HuH-7 (cell line): ENCODE measurements around the gene ST6GALNAC4.
A peak's percentile ranks its signal among the peaks of the same experiment; 100 is the strongest.
"Not testable (repeated sequence)": the region's sequence is repeated elsewhere in the genome, so short reads cannot be mapped to it uniquely, and the experiment has no call there.

Experiments
- DNase-seq: peaks from one replicate; pipeline ENCODE4 v3.0.0; 2011; ENCODE audit warnings: low spot score

The ST6GALNAC4 gene

DNA sequence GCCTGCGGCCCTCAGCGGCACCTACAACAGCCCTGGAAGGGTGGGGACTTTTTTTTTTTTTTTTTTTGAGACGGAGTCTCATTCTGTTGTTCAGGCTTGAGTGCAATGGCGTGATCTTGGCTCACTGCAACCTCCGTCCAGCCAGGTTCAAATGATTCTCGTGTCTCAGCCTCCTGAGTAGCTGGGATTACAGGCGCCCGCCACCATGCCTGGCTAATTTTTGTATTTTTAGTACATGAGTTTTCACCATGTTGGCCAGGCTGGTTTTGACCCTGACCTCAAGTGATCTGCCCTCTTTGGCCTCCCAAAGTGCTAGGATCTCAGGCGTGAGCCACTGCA lies 46.7 kb downstream of the ST6GALNAC4 start:
- DNase-seq: not testable (repeated sequence)

DNA sequence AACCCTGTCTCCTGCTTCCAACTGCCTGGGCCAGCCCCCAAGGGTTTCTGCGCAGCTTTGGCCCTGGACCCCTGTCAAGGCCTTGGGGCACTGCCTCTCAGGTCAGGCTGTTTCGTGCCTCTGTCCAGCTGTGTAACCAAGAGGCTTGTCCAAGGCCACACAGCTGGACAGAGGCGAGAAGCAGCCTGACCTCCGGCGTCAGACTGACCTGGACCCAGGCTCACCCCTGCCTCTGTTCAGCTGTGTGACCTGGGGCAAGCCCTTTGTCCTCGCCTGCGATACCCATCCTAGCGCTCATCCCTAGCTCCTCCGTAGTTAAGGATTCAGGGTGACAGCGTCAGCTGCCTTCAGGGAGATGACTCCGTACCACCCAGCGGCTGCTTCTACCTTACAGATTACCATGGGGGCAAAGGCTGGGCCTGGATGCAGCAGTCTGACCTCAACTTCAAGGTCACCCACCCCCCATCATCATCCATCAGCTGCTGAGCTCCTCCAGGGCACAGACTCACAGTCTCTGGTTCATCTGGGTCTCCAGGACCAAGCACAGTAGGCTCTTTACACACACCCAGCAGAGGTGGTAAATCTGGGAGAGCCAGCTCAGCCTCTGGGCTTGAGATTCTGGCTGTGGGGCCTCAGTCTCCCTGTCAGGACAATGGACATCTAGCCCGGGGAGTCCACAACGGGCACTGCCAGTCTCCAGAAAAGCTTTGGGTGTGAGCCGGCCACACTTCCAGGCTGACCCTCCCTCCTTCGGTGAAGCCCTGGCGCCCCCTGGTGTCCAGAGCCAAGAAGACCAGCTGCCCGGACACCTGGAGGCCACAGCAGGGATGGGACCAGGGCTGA lies 47.3 kb downstream of the ST6GALNAC4 start:
- peak; percentile 99 for DNase-seq

DNA sequence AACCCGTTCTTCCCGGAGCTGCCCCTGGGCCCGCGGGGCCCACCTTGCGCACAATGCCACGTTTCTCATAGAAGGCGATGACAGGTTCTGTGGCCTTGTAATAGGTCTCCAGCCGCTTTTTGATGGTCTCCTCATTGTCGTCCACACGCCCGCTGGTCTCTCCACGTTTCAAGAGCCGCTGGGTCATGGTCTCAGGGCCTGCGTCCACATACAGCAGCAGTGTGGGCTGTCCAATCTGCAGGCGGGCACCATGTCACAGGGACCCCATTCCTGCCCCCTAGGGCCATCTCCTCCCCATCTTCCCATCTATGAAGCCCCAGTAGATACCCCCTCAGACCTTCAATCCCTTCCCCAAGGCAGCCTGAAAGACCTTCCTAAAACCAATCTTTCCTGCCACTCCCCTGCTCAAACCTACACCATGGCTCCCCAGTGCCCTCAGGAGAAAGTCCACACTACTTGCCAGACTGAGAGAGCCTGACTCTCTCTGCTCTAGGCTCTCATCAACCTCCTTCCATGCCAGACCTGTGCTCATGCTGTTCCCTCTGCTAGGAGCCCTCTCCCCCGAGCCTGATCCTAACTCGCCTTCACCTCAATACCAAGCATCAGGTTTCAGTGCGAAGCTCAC lies 48.5 kb downstream of the ST6GALNAC4 start:
- no peak for DNase-seq

DNA sequence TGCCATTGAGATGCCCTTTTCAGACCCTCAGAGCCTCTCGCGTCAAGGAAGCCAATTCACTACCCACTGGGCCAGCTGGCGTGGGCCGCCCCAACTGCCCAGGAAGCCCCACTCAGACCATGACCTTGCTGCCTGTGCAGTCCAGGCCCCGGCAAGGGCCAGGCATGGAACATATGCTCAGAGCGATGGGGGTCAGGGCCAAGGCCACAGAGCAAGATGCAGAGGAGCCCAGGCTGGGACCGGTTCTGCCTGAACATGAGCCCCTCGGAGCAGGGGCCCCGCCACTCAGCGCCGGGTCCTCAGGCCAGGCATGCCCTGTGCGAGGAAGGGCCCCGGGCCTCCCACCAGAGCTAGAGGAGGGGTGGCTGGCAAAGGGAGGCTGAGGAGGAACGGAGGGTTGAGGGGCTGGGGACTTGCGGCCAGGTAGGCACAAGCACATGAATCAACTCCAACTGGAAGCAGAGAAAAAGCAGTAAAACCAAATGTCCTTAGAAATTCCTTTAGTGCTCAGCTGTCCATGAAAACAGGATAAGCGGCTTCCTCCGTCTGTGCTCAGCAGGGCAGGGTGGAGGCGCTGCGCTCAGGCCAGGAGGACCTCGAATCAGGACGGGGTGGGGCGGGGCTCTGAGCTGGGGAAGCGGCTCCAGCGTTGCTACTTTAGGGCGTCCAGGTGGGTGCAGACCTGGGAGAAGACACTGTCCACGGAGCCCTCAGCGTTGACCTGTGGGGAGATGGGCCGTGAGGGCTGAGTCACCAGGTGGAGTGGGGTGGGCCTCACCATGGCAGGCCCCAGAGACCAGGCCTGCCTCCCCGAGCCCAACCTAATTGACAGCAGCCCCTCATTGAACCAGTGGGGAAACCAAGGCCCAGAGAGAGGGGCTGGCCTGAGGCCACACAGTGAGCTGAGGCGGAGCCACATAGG lies 49.2 kb downstream of the ST6GALNAC4 start:
- DNase-seq: no peak

DNA sequence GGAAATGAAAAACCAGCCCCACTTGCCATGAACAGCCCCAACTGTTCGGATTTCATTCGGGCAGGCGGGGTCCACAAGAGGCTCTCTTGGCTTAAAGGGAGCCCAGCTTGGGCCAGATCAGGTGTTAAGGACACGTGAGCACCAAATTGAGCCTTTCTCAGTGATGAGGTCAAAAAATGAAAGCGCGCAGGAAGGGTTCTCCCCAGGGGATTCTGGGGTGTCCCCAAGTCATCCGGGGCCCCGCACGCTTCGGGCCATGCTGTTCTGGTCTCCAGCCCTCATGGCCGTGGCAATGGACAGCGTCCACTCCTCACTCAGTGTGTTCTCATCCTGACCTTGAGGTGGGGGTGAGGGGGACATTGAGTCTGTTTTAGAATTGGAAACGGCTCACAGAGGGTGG lies 50.3 kb downstream of the ST6GALNAC4 start:
- DNase-seq: no peak

DNA sequence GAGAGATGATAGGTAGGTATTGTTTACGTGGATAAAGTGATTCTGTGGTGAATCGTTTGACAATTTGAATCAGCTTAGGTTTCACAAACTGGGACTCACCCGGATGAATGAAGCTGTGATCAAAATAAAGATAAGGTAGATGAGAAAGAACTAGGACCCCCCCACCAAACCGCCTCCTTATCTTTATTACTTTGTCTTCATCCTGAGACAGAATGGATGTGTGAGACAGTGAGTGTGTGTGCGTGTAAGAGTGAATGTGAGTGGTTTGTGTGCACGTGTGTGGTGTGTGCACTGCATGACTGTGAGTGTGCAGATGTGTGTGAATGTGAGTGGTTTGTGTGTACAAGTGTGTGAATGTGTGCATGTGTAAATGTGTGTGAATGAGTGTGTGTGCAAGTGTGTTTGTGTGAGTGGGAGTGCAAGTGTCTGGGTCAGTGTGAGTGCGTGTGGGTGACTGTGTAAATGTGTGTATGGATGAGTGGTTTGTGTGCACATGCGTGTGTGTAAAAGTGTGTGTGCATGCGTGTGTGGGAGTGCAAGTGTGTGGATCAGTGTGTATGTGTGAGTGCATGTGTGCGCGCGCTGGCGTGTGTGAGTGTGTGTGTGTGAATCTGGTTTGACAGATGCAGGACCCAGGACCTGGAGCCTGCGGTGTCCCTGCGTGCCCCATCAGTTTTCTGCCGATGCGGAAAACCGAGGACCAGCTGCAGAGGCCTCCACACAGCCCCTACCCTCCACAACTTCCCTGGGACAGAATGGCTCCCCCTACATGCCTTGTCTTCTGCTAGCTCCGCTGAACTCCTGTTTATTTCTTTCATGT lies 51.0 kb downstream of the ST6GALNAC4 start:
- DNase-seq: no peak

DNA sequence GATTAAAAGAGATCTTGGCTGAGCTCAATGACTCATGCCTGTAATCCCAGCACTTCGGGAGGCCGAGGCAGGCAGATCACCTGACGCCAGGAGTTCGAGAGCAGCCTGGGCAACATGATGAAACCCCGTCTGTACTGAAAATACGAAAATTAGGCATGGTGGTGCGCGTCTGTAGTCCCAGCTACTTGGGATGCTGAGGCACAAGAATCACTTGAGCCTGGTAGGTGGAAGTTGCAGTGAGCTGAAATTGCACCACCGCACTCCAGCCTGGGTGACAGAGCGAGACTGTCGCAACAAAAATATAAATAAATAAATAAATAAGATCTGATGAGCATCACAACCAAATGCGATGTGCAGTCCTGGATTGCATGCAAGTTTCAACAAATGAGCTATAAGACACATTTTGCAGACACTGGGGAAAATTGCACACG lies 53.6 kb downstream of the ST6GALNAC4 start:
- no peak for DNase-seq

DNA sequence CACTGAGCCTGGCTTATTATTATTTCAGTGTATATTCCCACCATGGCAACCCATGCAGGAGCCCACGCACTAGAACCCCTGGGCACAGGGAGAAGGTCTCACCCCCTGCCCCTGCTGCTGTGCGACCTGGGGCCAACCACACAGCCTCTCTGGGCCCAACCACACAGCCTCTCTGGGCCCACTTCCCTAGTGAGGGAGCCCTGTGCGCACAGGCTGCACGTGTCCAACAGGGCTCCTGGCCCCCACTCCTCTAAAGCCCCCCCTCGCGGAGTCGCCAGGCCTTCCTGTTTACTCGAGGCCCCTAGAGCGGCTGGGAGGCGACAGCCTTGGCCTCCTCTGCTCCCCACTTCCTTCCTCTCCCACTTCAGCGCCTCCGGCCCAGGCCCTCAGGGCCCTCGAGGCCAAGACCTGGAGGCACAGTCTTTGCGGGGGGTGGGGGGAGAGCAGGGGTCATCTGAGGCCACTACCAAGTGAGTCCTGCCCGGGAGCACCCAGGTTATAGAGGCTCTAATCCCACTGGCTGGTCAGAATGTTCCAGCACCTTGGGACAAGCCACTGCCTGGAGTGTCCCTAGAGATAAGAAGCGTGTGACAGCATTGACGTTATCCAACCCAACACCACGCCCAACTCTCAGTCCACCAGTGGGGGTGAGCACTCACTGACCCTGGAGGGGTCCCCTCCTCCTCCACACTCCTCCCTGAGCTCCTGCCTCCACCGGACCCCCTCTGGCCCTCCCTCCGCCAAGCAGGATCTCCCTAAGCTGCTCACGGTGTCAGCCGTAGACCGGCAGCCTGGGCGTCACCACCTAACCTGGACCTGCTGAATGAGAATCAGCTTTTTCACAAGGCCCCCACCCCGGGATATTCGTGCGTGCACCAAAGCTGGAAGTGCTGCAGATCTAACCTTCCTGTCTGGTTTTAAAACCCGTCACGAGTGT lies 54.5 kb downstream of the ST6GALNAC4 start:
- no peak for DNase-seq

DNA sequence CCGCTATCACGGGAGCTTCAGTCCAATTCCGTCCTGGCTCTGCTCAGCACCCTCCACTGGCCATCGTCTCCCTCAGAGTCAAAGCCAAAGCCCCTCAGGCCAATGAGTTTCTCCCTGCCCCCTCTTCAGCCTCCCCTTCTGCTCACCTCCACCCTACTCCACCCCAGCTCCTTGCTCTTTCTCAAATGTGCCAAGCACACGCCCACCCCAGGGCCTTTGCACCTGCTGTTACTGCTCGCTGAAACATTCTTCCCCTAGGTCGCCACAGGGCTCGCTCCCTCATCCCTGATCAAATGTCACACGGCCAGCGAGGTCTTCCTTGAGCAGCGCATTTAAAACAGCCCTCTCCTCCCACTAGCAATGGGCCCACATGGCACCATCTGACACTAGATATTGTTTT lies 56.1 kb downstream of the ST6GALNAC4 start:
- DNase-seq: no peak

DNA sequence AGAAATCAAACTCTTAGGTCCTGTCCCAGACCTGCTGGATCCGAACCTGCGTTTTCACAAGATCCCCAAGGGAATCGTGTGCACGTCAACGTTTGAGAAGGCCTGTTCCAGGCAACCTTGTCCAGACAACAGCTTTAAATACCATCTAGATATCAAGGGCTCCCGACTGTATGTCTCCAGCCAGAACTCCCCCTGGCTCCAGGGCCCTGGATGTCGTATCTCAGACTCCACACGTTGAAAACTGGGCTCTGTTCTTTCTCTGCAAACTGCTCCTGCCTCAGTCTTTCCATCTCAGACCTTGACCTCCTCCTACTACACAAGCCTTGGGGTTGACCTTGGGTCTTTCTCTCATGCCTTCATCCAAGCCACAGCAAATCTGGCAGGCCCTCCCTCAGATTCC lies 56.6 kb downstream of the ST6GALNAC4 start:
- DNase-seq: no peak

DNA sequence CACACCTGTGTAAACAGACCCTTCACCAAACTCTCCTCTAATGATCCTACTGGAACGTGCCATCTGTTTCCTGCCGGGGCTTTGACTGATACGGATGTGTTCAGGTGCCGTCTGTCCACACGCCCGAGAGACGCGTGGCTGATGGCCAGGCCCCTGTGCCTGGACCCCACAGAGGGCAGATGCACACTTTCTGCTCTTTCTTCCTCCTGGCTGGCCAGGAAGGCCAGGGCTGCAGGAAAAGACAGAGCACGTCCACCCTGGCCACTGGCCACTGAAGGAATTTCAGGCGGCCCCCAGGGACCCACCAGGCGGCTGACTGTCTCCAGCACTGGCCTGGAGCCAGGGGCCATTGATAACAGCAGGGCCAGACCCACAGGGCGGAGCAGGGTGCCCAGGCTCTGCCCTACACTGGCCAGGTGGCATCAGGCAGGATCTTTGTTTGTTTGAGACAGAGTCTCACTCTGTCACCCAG lies 58.8 kb downstream of the ST6GALNAC4 start:
- DNase-seq: no peak
